ENCODE measurements around the gene FBXL2.

The FBXL2 gene

GRCh38 chr3:33277193-33277882 is at the start of gene FBXL2:
TSS of gene FBXL2 (plus strand) at chr3:33277442. CDS start at chr3:33277513, 71 bp downstream.
- no peak for DNase-seq

GRCh38 chr3:33229066-33229465 is 48.2 kb upstream of the FBXL2 start:
- no peak for DNase-seq

DNA sequence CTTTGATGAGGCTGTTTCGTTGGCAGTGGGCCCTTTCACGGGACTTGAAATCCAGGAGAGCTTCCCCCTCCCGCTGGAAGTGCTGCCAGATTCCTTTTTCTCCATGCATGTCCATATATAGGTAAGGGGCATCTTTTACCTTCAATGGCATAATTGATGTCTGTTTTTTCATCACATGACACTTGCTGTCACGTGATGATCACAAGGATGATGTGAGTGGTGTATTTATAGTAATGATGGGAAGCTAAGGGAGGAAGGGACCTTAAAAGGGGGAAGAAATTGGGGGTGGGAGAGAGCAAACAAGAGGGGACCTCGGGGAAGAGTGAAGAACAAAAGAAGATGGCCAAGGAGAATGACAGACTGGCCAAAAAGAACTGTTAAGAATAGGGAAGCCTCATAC is 47.3 kb upstream of the FBXL2 start:
- DNase-seq = no peak

DNA sequence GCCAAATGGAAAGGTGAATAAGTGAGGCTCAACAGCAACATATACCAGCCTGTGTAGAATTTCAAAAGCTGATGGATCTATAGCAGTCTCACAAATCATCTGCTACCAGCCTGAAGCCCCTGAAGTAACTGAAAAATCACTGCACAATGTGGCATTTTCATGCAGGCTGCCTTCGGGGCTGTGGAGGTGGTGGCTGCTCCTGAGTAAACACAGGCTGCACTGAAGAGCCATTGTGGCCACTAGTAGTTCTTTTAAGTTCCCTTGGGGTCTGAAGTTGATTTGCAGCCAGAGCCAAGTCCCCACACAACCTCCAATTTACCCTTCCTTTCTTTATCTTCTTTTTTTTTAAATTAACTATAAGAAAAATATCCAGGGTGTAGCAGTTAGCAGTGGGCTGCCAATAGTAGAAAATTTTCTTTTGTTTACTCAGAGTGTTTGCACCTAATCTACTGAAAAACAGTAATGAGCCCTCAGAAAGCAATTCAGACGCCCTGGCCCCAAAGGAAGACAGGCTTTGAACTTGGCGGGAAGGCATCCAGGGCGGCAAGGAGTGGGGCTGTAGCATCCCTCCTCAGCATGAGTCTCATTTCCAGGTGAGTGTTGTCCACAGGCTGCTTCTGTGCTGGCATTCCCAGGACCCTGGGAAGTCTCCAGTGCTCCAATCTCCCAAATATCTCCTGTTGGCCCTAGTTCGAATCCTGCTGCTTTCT is 45.3 kb upstream of the FBXL2 start:
- DNase-seq = no peak

DNA sequence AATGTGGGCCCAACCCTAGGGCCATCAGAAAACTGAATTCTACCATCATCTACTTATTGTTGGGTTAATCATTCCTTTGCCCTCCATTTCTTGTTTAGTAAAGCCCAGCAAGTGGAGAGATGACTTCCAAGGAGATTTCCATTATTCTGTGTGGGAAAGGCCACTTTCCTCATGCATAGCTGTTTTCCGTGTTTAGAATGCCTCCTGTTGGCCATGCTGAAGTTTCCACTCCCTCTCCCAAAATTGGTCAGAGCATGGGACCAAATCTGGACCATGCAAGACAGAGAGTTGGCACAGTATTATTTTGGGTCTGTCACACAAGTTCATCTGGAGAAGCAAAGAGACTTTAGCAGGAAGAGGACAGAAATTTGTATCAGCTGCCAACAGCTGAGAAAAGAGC is 43.4 kb upstream of the FBXL2 start:
- no peak for DNase-seq

- DNase-seq = no peak
Measured at GRCh38 chr3:33236005-33236404, 41.2 kb upstream of the FBXL2 start.

- no peak for DNase-seq
Measured at GRCh38 chr3:33237439-33237838, 39.8 kb upstream of the FBXL2 start.

GRCh38 chr3:33238923-33239322 is 38.3 kb upstream of the FBXL2 start:
- no peak for DNase-seq

- DNase-seq = no peak
Measured at GRCh38 chr3:33240261-33240660, 37.0 kb upstream of the FBXL2 start.

GRCh38 chr3:33246786-33247185 is 30.5 kb upstream of the FBXL2 start:
- no peak for DNase-seq

GRCh38 chr3:33250712-33251111 is 26.5 kb upstream of the FBXL2 start:
- DNase-seq = no peak

DNA sequence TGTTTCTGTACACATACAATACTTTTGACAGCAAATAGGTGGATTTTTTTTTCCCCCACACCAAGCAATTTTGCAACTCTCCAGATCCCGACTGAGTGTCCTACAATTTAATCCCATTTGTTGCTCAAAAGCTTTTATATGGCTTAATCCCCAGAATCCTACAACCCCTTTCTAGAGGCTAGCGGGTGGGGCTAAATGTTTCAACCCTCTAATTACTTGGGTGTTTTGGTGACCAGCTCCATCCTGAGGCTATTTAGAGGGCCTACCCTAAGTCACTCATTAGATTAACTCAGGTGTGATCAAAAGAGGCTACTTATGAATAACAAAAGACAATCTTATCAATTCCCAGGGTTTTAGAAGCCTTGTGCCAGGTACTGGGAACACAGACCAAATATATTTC is 21.0 kb upstream of the FBXL2 start:
- no peak for DNase-seq

GRCh38 chr3:33260104-33260503 is 17.1 kb upstream of the FBXL2 start:
- DNase-seq = no peak

GRCh38 chr3:33269385-33269784 is 7.9 kb upstream of the FBXL2 start:
- no peak for DNase-seq

DNA sequence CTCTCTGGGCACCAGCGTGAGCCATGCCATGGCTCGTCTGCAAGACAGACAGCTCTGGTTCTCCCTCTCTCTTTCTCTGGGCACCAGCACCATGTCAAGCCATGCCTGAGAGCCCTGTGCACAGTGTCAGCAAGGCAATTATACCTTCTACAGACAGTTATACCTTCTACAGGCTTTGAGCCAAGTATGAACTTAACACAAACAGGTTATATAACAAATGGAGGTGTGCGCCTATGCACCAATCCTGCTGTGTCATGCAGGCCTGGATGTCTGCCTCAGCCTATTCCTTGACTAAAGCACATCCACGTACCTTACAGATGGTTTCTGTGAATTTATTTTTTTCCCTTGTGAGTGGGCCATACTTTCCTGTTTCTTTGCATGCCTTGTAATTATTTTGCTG is 5.9 kb upstream of the FBXL2 start:
- DNase-seq = no peak

DNA sequence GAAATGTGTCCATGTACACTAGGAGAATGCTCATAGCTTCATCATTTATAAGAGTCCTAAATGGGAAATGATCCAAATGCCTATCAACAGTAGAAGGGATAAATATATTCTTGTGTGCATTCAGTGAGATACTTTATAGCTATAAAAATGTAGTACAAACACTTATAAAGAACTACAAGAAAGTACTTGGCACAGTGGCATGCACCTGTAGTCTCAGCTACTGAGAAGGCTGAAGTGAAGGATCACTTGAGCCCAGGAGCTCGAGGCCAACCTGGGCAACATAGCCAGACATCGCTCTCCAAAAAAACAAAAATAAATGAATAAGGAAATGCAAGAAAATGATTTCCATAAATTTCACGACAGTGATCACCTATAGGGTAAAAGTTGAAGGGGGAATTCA is 3.6 kb upstream of the FBXL2 start:
- DNase-seq = no peak

DNA sequence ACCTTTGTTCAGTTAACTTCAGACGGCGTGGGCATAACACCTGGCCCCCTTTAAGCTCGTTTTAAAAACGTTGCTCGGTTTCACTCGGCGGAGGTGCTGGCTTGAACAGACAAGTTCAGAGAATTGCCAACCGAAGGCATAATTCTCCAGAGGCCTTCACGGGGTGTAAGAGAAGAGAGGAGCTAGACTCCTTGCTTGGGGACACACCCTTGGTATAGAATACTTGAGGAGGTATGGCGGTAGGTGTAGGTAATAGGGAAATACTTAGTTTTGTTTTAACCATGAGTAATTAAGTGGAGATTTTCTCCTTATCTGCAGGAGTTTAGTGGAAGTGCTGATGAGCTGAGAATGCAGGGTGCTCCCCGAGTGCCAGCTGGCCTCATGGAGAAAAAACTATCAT is 921 bp downstream of the FBXL2 start:
- no peak for DNase-seq

- DNase-seq = no peak
Measured at GRCh38 chr3:33287672-33288282, 10.5 kb downstream of the FBXL2 start.

GRCh38 chr3:33299395-33300081 is 22.3 kb downstream of the FBXL2 start:
- no peak for DNase-seq

DNA sequence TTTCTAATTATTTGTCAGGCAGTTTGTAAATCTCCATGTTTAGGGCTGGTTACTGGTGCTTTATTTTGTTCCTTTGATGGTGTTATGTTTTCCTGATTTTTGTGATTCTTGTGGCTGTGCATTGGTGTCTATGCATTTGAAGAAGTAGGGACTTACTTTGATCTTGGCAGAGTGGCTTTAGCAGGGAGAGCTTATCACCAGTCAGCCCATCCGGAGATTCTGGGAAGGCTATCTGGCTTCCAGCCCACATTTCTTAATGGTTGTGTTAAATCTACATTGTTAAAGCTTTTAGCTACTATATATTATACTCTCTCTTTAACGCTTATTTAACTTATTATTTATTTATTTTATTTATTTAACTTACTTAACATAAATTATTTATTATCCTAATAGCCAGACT is 35.1 kb downstream of the FBXL2 start:
- no peak for DNase-seq

DNA sequence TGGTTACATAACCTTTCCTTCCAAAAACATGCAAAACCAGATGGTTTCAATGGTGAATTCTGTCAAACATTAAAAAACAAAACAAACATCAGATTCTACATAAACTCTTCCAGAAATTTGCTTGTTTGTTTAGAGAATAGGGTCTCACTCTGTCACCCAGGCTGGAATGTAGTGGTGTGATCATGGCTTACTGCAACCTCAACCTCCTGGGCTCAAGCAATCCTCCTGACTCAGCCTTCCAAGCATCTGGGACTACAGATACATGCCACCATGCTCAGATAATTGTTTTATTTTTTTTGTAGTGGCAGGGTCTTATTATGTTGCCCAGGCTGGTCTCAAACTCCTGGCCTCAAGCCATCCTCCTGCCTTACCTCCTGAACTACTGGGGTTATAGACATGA is 36.1 kb downstream of the FBXL2 start:
- DNase-seq = no peak

GRCh38 chr3:33314993-33315392 is 37.8 kb downstream of the FBXL2 start:
- DNase-seq = no peak

DNA sequence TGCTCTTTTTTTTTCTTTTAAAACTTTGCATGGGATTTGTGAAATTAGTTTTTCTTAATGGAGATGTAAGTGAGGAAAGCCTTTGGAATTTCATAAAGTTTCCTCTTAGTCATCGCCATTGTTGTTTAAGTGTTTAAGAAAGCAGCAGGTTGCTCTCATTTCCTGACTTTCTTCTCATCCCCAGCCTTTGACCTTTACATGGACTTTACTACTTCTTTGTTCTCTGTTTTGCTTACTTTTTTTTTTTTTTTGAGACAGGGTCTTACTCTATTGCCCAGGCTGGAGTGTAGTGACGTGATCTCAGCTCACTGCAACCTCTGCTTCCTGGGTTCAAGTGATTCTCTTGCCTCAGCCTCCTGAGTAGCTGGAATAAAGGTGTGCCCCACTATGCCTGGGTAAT is 38.6 kb downstream of the FBXL2 start:
- no peak for DNase-seq
